ENCODE data around the gene SCYL3. TPM values are rescaled to one million over a fixed set of nuclear protein-coding genes. Genes with fewer than 3 reads are reported as not detected.

SCYL3 gene
- total and polyA plus RNA-seq, 10 donors, result 4.4 to 16.0 (median 13.3) TPM

DNA sequence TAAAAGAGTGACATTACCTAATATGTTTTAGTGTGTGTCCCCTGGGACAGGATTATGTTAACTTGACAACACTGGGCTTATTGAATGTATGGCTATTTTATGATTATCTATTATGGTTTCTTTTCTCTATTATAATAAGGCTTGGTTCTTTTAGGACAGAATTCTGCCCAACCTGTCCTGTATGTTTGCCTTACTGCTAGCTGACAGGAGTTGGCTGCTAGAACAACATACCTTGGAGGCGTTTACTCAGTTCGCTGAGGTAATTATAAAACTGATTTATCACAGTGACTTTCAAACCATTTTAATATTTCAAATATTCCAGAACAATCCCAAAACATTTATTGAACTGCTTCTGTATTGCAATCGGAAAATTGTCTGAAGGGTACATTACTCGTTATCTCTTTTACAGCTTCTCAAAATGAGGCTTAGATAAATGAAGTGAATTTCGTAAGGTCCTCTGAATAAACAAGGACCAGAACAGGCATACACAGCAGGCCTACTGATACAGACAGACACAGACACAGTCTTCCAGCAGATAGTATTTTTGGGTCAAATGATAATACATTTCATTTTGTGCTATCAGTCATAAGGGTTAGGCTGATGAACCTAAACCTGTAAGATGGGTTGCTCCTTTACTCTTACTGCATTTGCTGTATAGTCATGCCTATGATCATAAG is 44.2 kb downstream of the SCYL3 start:
- TF ChIP-seq POLR2AphosphoS5 (IDR thresholded peaks at IDR 0.05) (no peak), POLR2A (IDR thresholded peaks at IDR 0.05) (no peak)
- TF ChIP-seq, protein P1, sequence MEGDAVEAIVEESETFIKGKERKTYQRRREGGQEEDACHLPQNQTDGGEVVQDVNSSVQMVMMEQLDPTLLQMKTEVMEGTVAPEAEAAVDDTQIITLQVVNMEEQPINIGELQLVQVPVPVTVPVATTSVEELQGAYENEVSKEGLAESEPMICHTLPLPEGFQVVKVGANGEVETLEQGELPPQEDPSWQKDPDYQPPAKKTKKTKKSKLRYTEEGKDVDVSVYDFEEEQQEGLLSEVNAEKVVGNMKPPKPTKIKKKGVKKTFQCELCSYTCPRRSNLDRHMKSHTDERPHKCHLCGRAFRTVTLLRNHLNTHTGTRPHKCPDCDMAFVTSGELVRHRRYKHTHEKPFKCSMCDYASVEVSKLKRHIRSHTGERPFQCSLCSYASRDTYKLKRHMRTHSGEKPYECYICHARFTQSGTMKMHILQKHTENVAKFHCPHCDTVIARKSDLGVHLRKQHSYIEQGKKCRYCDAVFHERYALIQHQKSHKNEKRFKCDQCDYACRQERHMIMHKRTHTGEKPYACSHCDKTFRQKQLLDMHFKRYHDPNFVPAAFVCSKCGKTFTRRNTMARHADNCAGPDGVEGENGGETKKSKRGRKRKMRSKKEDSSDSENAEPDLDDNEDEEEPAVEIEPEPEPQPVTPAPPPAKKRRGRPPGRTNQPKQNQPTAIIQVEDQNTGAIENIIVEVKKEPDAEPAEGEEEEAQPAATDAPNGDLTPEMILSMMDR (IDR thresholded peaks at IDR 0.05 in 8 of 11, conservative IDR thresholded peaks at IDR 0.05 in 3 of 11), result no peak
- 79 to 97% (median 89%) methylated on average over 5 of the region's 5 CpGs for WGBS, 5 donors
- intact Hi-C loops (cut with DNase I; ENCODE audit: low total_unique reads), result no loop called here
- no peak overlapping the region for H3K27ac ChIP-seq
- H3K4me3 ChIP-seq, result no peak overlapping the region
- H3K27me3 ChIP-seq (replicated peaks in 1 of 7), result no peaks in the 10 kb centered on the region
- peaks cover 3 to 100% (median 67%) of the 10 kb centered on the region in 6 donors for H3K36me3 ChIP-seq
- no peak for DNase-seq
- H3K9me3 ChIP-seq, result no peaks in the 10 kb centered on the region
- H3K4me1 ChIP-seq, result no peaks in the 10 kb centered on the region

DNA sequence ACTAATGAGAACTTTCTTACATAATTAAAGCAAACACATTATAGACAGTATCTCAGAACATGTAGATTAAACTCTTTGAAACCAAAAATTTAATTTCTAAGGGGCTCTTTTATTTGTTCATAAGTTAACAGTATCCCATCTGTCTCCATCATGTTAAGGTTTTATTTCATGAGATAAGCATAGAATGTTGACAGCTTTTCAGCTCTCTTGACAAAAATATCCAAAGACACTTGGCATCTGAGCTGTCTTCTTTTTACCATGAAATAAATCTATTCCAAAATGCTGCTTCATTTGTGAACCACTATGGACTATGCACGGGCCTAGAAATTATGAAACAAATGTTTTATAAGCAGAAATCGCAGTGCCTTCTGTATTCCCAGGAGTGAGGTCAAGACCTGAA is 45.2 kb downstream of the SCYL3 start:
- intact Hi-C loops (cut with DNase I; ENCODE audit: low total_unique reads), result no loop called here
- Histone ChIP-seq H3K27ac (no peak overlapping the region), H3K4me3 (no peak overlapping the region), H3K27me3 (replicated peaks in 1 of 7) (no peaks in the 10 kb centered on the region), H3K9me3 (no peaks in the 10 kb centered on the region), H3K4me1 (no peaks in the 10 kb centered on the region), H3K36me3 (peaks cover 3 to 100% (median 61%) of the 10 kb centered on the region in 6 donors)
- DNase-seq, result no peak
- 95 to 100% (median 98%) methylated on average over 2 of the region's 2 CpGs for WGBS, 5 donors
- TF ChIP-seq, protein P1 (IDR thresholded peaks at IDR 0.05 in 8 of 11, conservative IDR thresholded peaks at IDR 0.05 in 3 of 11), result no peak
- no peak for TF ChIP-seq POLR2A (IDR thresholded peaks at IDR 0.05)

DNA sequence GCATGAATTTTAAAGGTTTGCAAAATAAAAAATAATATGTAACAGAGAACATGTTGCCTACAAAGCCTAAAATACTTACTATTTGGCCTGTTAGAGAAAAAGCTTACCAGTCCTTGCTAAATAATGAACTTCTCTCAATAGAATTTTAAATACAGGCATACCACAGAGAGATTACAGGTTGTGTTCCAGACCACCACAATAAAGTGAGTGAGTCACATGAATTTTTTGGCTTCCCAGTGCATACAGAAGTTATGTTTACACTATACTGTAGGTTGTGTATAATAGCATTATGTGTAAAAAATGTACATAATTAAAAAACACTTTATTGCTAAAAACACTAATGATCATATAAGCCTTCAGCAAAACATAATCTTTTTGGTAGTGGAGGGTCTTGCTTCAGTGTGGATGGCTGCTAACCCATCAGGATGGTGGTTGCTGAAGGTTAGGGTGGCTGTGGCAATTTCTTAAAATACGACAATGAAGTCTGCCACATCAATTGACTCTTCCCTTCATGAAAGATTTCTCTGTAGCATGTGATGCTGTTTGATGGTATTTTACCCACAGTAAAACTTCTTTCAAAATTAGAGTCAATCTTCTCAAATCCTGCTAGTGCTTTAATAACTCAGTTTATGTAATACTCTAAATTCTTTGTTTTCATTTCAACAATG is 48.6 kb downstream of the SCYL3 start:
- H3K36me3 ChIP-seq, result peaks cover 3 to 100% (median 41%) of the 10 kb centered on the region in 6 donors
- peaks cover 0 to 10% (median 4%) of the 10 kb centered on the region in 8 donors for H3K9me3 ChIP-seq
- 80 to 94% (median 93%) methylated on average over 1 of the region's 1 CpG for WGBS, 5 donors
- no peak overlapping the region for H3K4me3 ChIP-seq
- no peaks in the 10 kb centered on the region for H3K4me1 ChIP-seq
- H3K27me3 ChIP-seq (replicated peaks in 1 of 7), result no peaks in the 10 kb centered on the region
- intact Hi-C loops (cut with DNase I; ENCODE audit: low total_unique reads), result no loop called here
- no peak for TF ChIP-seq POLR2A (IDR thresholded peaks at IDR 0.05)
- TF ChIP-seq, protein P1 (IDR thresholded peaks at IDR 0.05 in 8 of 11, conservative IDR thresholded peaks at IDR 0.05 in 3 of 11), result no peak
- TF ChIP-seq POLR2AphosphoS5 (IDR thresholded peaks at IDR 0.05), result no peak
- DNase-seq, result no peak
- H3K27ac ChIP-seq, result no peak overlapping the region

DNA sequence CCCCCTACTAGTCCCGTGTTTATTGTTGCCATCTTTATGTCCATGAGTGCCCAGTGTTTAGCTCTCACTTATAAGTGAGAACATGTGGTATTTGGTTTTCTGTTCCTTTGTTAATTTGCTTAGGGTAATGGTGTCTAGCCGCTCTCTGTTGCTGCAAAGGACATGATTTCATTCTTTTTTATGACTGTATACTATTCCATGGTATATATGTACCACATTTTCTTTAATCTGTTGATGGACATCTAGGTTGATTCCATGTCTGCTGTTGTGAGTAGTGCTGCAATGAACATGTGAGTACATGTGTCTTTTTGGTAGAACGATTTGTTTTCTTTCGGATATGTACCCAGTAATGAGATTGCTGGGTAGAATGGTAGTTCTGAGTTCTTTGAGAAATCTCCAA is 54.8 kb downstream of the SCYL3 start:
- peaks cover 0 to 23% (median 17%) of the 10 kb centered on the region in 8 donors for H3K9me3 ChIP-seq
- H3K27me3 ChIP-seq (replicated peaks in 1 of 7), result no peaks in the 10 kb centered on the region
- no peaks in the 10 kb centered on the region for H3K4me1 ChIP-seq
- intact Hi-C loops (cut with DNase I; ENCODE audit: low total_unique reads), result no loop called here
- WGBS, 5 donors, result 72 to 100% (median 74%) methylated on average over 4 of the region's 4 CpGs
- no peak overlapping the region for H3K4me3 ChIP-seq
- no peak for DNase-seq
- TF ChIP-seq POLR2A (IDR thresholded peaks at IDR 0.05) (no peak), POLR2AphosphoS5 (IDR thresholded peaks at IDR 0.05) (no peak)
- TF ChIP-seq, protein P1 (IDR thresholded peaks at IDR 0.05 in 8 of 11, conservative IDR thresholded peaks at IDR 0.05 in 3 of 11), result no peak
- H3K36me3 ChIP-seq, result peaks cover 0 to 83% (median 18%) of the 10 kb centered on the region in 6 donors
- H3K27ac ChIP-seq, result no peak overlapping the region
